ENCODE measurements around the gene RAB22A.
"Not testable (repeated sequence)": the region's sequence is repeated elsewhere in the genome, so short reads cannot be mapped to it uniquely, and the experiment has no call there.

RAB22A gene

GRCh38 chr20:58395604-58396003 is 86.1 kb downstream of the RAB22A start:
- Mint-ChIP-seq H3K4me3 (no peak overlapping the region), H3K36me3 (ENCODE audit: low read depth) (peaks cover 82% of the 10 kb centered on the region), H3K27ac (no peak overlapping the region), H3K27me3 (no peaks in the 10 kb centered on the region), H3K4me1 (ENCODE audit: low read depth) (peaks cover 89% of the 10 kb centered on the region), H3K9me3 (no peaks in the 10 kb centered on the region)
- no peak for DNase-seq

- Mint-ChIP-seq H3K27ac (no peak overlapping the region), H3K27me3 (no peaks in the 10 kb centered on the region), H3K36me3 (ENCODE audit: low read depth) (peaks cover 66% of the 10 kb centered on the region), H3K4me1 (ENCODE audit: low read depth) (peaks cover 74% of the 10 kb centered on the region), H3K4me3 (no peak overlapping the region), H3K9me3 (no peaks in the 10 kb centered on the region)
- no peak for DNase-seq
Measured at GRCh38 chr20:58397429-58397828, 87.9 kb downstream of the RAB22A start.

GRCh38 chr20:58398254-58398653 is 88.7 kb downstream of the RAB22A start:
- H3K27me3 Mint-ChIP-seq = no peaks in the 10 kb centered on the region
- H3K4me3 Mint-ChIP-seq = no peak overlapping the region
- no peak for DNase-seq
- H3K27ac Mint-ChIP-seq = peak overlapping the region; percentile 12
- H3K36me3 Mint-ChIP-seq (ENCODE audit: low read depth) = peaks cover 58% of the 10 kb centered on the region
- H3K9me3 Mint-ChIP-seq = no peaks in the 10 kb centered on the region
- H3K4me1 Mint-ChIP-seq (ENCODE audit: low read depth) = peaks cover 65% of the 10 kb centered on the region

GRCh38 chr20:58399926-58400325 is 90.4 kb downstream of the RAB22A start:
- Mint-ChIP-seq H3K4me3 (no peak overlapping the region), H3K9me3 (no peaks in the 10 kb centered on the region), H3K27me3 (no peaks in the 10 kb centered on the region), H3K27ac (no peak overlapping the region), H3K4me1 (ENCODE audit: low read depth) (peaks cover 50% of the 10 kb centered on the region), H3K36me3 (ENCODE audit: low read depth) (peaks cover 42% of the 10 kb centered on the region)
- no peak for DNase-seq

- Mint-ChIP-seq H3K27me3 (no peaks in the 10 kb centered on the region), H3K36me3 (ENCODE audit: low read depth) (peaks cover 34% of the 10 kb centered on the region), H3K9me3 (no peaks in the 10 kb centered on the region), H3K4me1 (ENCODE audit: low read depth) (peaks cover 40% of the 10 kb centered on the region), H3K27ac (no peak overlapping the region), H3K4me3 (no peak overlapping the region)
- DNase-seq = no peak
Measured at GRCh38 chr20:58401162-58401561, 91.6 kb downstream of the RAB22A start.

- Mint-ChIP-seq H3K4me1 (ENCODE audit: low read depth) (peaks cover 31% of the 10 kb centered on the region), H3K27me3 (no peaks in the 10 kb centered on the region), H3K4me3 (no peak overlapping the region), H3K9me3 (no peaks in the 10 kb centered on the region), H3K27ac (no peak overlapping the region), H3K36me3 (ENCODE audit: low read depth) (peaks cover 25% of the 10 kb centered on the region)
- DNase-seq = no peak
Measured at GRCh38 chr20:58402305-58402704, 92.8 kb downstream of the RAB22A start.

- H3K36me3 Mint-ChIP-seq (ENCODE audit: low read depth) = peaks cover 20% of the 10 kb centered on the region
- no peaks in the 10 kb centered on the region for H3K27me3 Mint-ChIP-seq
- peaks cover 30% of the 10 kb centered on the region for H3K4me1 Mint-ChIP-seq (ENCODE audit: low read depth)
- DNase-seq = no peak
- H3K27ac Mint-ChIP-seq = no peak overlapping the region
- no peaks in the 10 kb centered on the region for H3K9me3 Mint-ChIP-seq
- H3K4me3 Mint-ChIP-seq = no peak overlapping the region
Measured at GRCh38 chr20:58402827-58403226, 93.3 kb downstream of the RAB22A start.

GRCh38 chr20:58403272-58403671 is 93.8 kb downstream of the RAB22A start:
- Mint-ChIP-seq H3K4me3 (no peak overlapping the region), H3K27ac (no peak overlapping the region), H3K9me3 (no peaks in the 10 kb centered on the region), H3K4me1 (ENCODE audit: low read depth) (peaks cover 30% of the 10 kb centered on the region), H3K36me3 (ENCODE audit: low read depth) (peaks cover 16% of the 10 kb centered on the region), H3K27me3 (no peaks in the 10 kb centered on the region)
- DNase-seq = no peak

- Mint-ChIP-seq H3K4me3 (no peak overlapping the region), H3K4me1 (ENCODE audit: low read depth) (peaks cover 30% of the 10 kb centered on the region), H3K36me3 (ENCODE audit: low read depth) (peaks cover 12% of the 10 kb centered on the region), H3K27me3 (no peaks in the 10 kb centered on the region), H3K27ac (no peak overlapping the region), H3K9me3 (no peaks in the 10 kb centered on the region)
- no peak for DNase-seq
Measured at GRCh38 chr20:58405504-58406291, 96.2 kb downstream of the RAB22A start.

GRCh38 chr20:58406422-58407001 is 97.0 kb downstream of the RAB22A start:
- Mint-ChIP-seq H3K4me1 (ENCODE audit: low read depth) (peaks cover 32% of the 10 kb centered on the region), H3K4me3 (no peak overlapping the region), H3K9me3 (no peaks in the 10 kb centered on the region), H3K27ac (peak overlapping the region; percentile 70), H3K27me3 (no peaks in the 10 kb centered on the region), H3K36me3 (ENCODE audit: low read depth) (peaks cover 14% of the 10 kb centered on the region)
- no peak for DNase-seq

- no peak overlapping the region for H3K4me3 Mint-ChIP-seq
- no peaks in the 10 kb centered on the region for H3K9me3 Mint-ChIP-seq
- peaks cover 18% of the 10 kb centered on the region for H3K36me3 Mint-ChIP-seq (ENCODE audit: low read depth)
- peak overlapping the region; percentile 88 for H3K27ac Mint-ChIP-seq
- peaks cover 34% of the 10 kb centered on the region for H3K4me1 Mint-ChIP-seq (ENCODE audit: low read depth)
- DNase-seq = no peak
- no peaks in the 10 kb centered on the region for H3K27me3 Mint-ChIP-seq
Measured at GRCh38 chr20:58407201-58407873, 97.8 kb downstream of the RAB22A start.

GRCh38 chr20:58407966-58408557 is 98.5 kb downstream of the RAB22A start:
- Mint-ChIP-seq H3K27ac (peak overlapping the region; percentile 88), H3K4me3 (peak overlapping the region; percentile 43)
- no peak for DNase-seq

GRCh38 chr20:58408603-58409246 is 99.2 kb downstream of the RAB22A start:
- peaks cover 20% of the 10 kb centered on the region for H3K36me3 Mint-ChIP-seq (ENCODE audit: low read depth)
- no peaks in the 10 kb centered on the region for H3K9me3 Mint-ChIP-seq
- H3K4me3 Mint-ChIP-seq = peak overlapping the region; percentile 43
- peak overlapping the region; percentile 88 for H3K27ac Mint-ChIP-seq
- peaks cover 37% of the 10 kb centered on the region for H3K4me1 Mint-ChIP-seq (ENCODE audit: low read depth)
- no peaks in the 10 kb centered on the region for H3K27me3 Mint-ChIP-seq
- no peak for DNase-seq

More at GRCh38 chr20:58407966-58408557, 98.5 kb downstream of the RAB22A start:
- no peaks in the 10 kb centered on the region for H3K27me3 Mint-ChIP-seq
- H3K9me3 Mint-ChIP-seq = no peaks in the 10 kb centered on the region
- H3K4me1 Mint-ChIP-seq (ENCODE audit: low read depth) = peaks cover 37% of the 10 kb centered on the region
- H3K36me3 Mint-ChIP-seq (ENCODE audit: low read depth) = peaks cover 20% of the 10 kb centered on the region

GRCh38 chr20:58414216-58414615 is 104.7 kb downstream of the RAB22A start:
- not testable (repeated sequence) for H3K27me3 Mint-ChIP-seq, H3K9me3 Mint-ChIP-seq, H3K4me3 Mint-ChIP-seq, H3K27ac Mint-ChIP-seq, DNase-seq
- peaks cover 47% of the 10 kb centered on the region for H3K36me3 Mint-ChIP-seq (ENCODE audit: low read depth)
- H3K4me1 Mint-ChIP-seq (ENCODE audit: low read depth) = peaks cover 60% of the 10 kb centered on the region
